Measurements from ENCODE around the gene PRKAG1. TPM values are rescaled to one million over a fixed set of nuclear protein-coding genes. Genes with fewer than 3 reads are reported as not detected.

PRKAG1 gene
- total RNA-seq, 2 donors from 2014 or later, result 63.4 to 70.3 TPM

DNA sequence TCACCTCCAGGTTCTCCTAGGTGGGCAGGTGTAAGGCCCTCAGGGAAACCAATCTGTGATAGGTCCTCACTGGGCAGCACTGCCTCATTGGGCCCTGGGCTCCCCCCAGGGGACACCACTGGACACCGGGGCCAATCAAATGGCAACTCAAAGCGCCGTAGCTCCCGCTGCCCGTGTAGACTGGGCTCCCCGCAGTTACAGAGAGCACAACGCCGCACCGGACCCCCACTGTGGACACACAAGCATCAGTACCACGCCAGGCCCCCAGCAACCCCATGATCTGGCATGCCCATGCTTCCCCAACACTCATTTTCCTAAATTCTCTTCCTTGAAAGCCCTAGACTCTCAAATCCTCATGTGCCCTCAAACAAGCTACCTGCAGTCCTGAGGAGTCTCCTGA is 35.9 kb upstream of the PRKAG1 start:
- no peaks in the 10 kb centered on the region for H3K9me3 Mint-ChIP-seq
- peak overlapping the region in 1 of 2 donors; percentile 90 for H3K27ac Mint-ChIP-seq
- H3K27me3 Mint-ChIP-seq, result no peaks in the 10 kb centered on the region
- no peak for ATAC-seq
- H3K4me1 Mint-ChIP-seq (ENCODE audit: low read depth in 2 of 2), result peaks cover 42 to 67% of the 10 kb centered on the region in 2 donors
- H3K36me3 Mint-ChIP-seq, result peaks cover 16% of the 10 kb centered on the region
- H3K4me3 Mint-ChIP-seq, result no peak overlapping the region
- DNase-seq (ENCODE audit: low spot score), result no peak

- ATAC-seq (no peak), DNase-seq (ENCODE audit: low spot score) (peak; percentile 10)
- Mint-ChIP-seq H3K36me3 (peaks cover 16% of the 10 kb centered on the region), H3K27me3 (no peaks in the 10 kb centered on the region), H3K27ac (no peak overlapping the region), H3K4me3 (no peak overlapping the region), H3K4me1 (ENCODE audit: low read depth in 2 of 2) (peaks cover 42 to 66% of the 10 kb centered on the region in 2 donors), H3K9me3 (no peaks in the 10 kb centered on the region)
These were observed 35.5 kb upstream of the PRKAG1 start for GRCh38 chr12:49054096-49054495.

- Mint-ChIP-seq H3K4me3 (no peak overlapping the region), H3K4me1 (ENCODE audit: low read depth in 2 of 2) (peaks cover 31 to 56% of the 10 kb centered on the region in 2 donors), H3K36me3 (peaks cover 26% of the 10 kb centered on the region), H3K27me3 (no peaks in the 10 kb centered on the region), H3K27ac (no peak overlapping the region), H3K9me3 (no peaks in the 10 kb centered on the region)
- DNase-seq (ENCODE audit: low spot score) (peak; percentile 37), ATAC-seq (no peak)
These were observed 34.1 kb upstream of the PRKAG1 start for GRCh38 chr12:49052451-49053208.

GRCh38 chr12:49051777-49052438 is 33.3 kb upstream of the PRKAG1 start:
- Mint-ChIP-seq H3K9me3 (no peaks in the 10 kb centered on the region), H3K4me1 (ENCODE audit: low read depth in 2 of 2) (peaks cover 24 to 49% of the 10 kb centered on the region in 2 donors), H3K36me3 (peaks cover 26% of the 10 kb centered on the region), H3K27me3 (no peaks in the 10 kb centered on the region), H3K4me3 (no peak overlapping the region), H3K27ac (no peak overlapping the region)
- DNase-seq (ENCODE audit: low spot score) (peak; percentile 51), ATAC-seq (no peak)

GRCh38 chr12:49051373-49051764 is 32.8 kb upstream of the PRKAG1 start:
- ATAC-seq (no peak), DNase-seq (ENCODE audit: low spot score) (peak; percentile 42)
- Mint-ChIP-seq H3K27me3 (no peaks in the 10 kb centered on the region), H3K4me3 (no peak overlapping the region), H3K27ac (no peak overlapping the region), H3K36me3 (peaks cover 26% of the 10 kb centered on the region), H3K9me3 (no peaks in the 10 kb centered on the region), H3K4me1 (ENCODE audit: low read depth in 2 of 2) (peaks cover 19 to 43% of the 10 kb centered on the region in 2 donors)

DNA sequence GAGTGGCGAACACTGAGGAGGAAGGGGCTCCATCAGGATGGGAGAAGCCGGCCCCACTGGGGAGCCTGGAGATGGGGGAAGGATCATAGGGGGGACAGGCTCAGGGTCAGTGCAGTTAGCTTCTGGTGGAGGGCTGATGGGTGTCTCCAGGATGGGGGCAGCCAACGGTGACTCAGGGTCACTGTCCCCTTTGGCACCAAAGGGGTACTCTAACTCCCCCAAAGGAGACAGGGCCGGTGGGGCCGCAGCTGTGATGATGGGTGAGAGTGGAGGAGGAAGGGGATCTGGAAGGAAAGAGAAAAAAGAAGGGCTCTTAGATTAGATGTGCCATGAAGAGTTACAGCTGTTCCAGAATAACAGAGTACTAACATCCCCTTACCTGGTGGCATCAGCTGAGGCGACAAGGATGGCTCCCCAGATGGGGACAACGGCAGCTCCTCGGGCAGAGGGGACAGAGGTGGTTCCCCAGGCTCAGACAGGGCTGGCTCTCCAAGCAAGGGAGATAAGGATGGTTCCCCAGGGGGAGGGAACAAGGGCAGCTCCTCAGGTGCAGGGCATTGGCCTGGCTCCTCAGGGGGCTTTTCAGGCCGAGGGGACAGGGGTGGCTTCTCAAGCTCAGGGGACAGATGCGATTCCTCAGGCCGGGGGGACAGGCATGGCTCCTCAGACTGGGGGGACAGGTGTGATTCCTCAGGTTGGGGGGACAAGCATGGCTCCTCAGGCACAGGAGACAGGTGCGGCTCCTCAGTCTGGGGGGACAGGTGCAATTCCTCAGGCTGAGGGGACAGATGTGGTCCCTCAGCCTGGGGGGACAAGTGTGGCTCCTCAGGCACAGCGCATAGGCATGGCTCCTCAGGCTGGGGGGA is 32.2 kb upstream of the PRKAG1 start:
- Mint-ChIP-seq H3K27me3 (no peaks in the 10 kb centered on the region), H3K4me3 (no peak overlapping the region), H3K9me3 (no peaks in the 10 kb centered on the region), H3K4me1 (ENCODE audit: low read depth in 2 of 2) (peaks cover 12 to 37% of the 10 kb centered on the region in 2 donors), H3K27ac (no peak overlapping the region), H3K36me3 (peaks cover 26% of the 10 kb centered on the region)
- DNase-seq (ENCODE audit: low spot score) (peak; percentile 5), ATAC-seq (no peak)

- DNase-seq (ENCODE audit: low spot score), result no peak
- Mint-ChIP-seq H3K27ac (no peak overlapping the region), H3K4me1 (ENCODE audit: low read depth in 2 of 2) (peaks cover 2 to 26% of the 10 kb centered on the region in 2 donors), H3K27me3 (no peaks in the 10 kb centered on the region), H3K36me3 (peaks cover 22% of the 10 kb centered on the region), H3K9me3 (no peaks in the 10 kb centered on the region), H3K4me3 (no peak overlapping the region)
- no peak for ATAC-seq
These were observed 31.1 kb upstream of the PRKAG1 start for GRCh38 chr12:49049566-49050224.

DNA sequence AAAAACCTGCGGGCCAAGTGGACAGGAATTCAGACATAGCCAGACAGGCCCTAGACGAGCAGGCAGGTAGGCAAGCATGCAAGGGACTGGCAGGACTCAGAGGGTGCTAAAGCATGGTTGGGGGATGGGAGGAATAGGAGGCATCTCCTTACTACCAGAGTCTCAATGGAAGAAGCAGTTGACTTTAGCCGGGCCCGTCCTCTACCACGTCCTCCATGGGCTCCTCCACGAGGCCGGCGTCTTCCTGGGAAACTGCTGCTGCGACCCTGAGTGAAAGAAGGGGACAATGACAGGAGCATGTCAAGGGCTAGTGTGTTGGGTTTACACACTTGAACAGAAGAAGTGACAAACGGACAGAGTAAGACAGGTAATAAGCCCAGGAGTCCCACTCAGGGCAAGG is 30.4 kb upstream of the PRKAG1 start:
- no peak for ATAC-seq
- Mint-ChIP-seq H3K4me3 (no peak overlapping the region), H3K4me1 (ENCODE audit: low read depth in 2 of 2) (peaks cover 0 to 24% of the 10 kb centered on the region in 2 donors), H3K27ac (no peak overlapping the region), H3K9me3 (no peaks in the 10 kb centered on the region), H3K36me3 (peaks cover 23% of the 10 kb centered on the region), H3K27me3 (no peaks in the 10 kb centered on the region)
- DNase-seq (ENCODE audit: low spot score), result no peak

GRCh38 chr12:49046129-49046895 is 27.7 kb upstream of the PRKAG1 start:
- no peak overlapping the region for H3K27ac Mint-ChIP-seq
- peaks cover 0 to 13% of the 10 kb centered on the region in 2 donors for H3K4me1 Mint-ChIP-seq (ENCODE audit: low read depth in 2 of 2)
- H3K27me3 Mint-ChIP-seq, result no peaks in the 10 kb centered on the region
- H3K9me3 Mint-ChIP-seq, result no peaks in the 10 kb centered on the region
- no peak for ATAC-seq
- H3K36me3 Mint-ChIP-seq, result peaks cover 17% of the 10 kb centered on the region
- DNase-seq (ENCODE audit: low spot score), result no peak
- H3K4me3 Mint-ChIP-seq, result no peak overlapping the region

DNA sequence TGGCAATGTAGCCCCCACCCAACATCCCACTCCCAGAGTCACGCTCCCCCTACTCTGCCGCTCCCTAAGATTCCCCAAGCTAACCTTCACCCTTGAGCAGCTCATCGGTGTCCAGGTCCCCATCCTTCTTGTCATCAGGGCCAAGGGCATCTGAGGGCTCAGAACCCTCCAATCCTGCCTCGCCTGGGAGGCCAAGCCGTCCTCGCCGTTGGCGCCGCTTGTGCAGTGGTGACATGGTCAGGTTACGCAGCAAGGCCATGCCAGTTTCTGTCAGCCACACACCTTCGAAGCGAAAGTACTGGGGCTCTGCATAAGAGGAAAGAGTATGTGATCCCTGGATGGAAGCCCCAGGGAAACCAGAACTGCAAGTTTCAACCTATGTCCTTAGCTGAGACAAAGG is 26.1 kb upstream of the PRKAG1 start:
- no peak overlapping the region for H3K4me3 Mint-ChIP-seq
- no peaks in the 10 kb centered on the region for H3K27me3 Mint-ChIP-seq
- no peak for ATAC-seq
- peak overlapping the region in 1 of 2 donors; percentile 12 for H3K27ac Mint-ChIP-seq
- no peaks in the 10 kb centered on the region for H3K9me3 Mint-ChIP-seq
- H3K4me1 Mint-ChIP-seq (ENCODE audit: low read depth in 2 of 2), result peaks cover 0 to 7% of the 10 kb centered on the region in 2 donors
- H3K36me3 Mint-ChIP-seq, result peaks cover 17% of the 10 kb centered on the region
- DNase-seq (ENCODE audit: low spot score), result no peak

- peaks cover 0 to 7% of the 10 kb centered on the region in 2 donors for H3K4me1 Mint-ChIP-seq (ENCODE audit: low read depth in 2 of 2)
- no peaks in the 10 kb centered on the region for H3K9me3 Mint-ChIP-seq
- H3K36me3 Mint-ChIP-seq, result peaks cover 19% of the 10 kb centered on the region
- no peaks in the 10 kb centered on the region for H3K27me3 Mint-ChIP-seq
- ATAC-seq, result peak; percentile 69 to 71
- peak; percentile 74 for DNase-seq (ENCODE audit: low spot score)
- H3K27ac Mint-ChIP-seq, result peak overlapping the region in 1 of 2 donors; percentile 31
- no peak overlapping the region for H3K4me3 Mint-ChIP-seq
These were observed 25.3 kb upstream of the PRKAG1 start for GRCh38 chr12:49043856-49044258.

- Mint-ChIP-seq H3K4me3 (no peak overlapping the region), H3K27me3 (no peaks in the 10 kb centered on the region), H3K4me1 (ENCODE audit: low read depth in 2 of 2) (peaks cover 0 to 7% of the 10 kb centered on the region in 2 donors), H3K27ac (peak overlapping the region in 1 of 2 donors; percentile 31), H3K9me3 (no peaks in the 10 kb centered on the region), H3K36me3 (peaks cover 17% of the 10 kb centered on the region)
- DNase-seq (ENCODE audit: low spot score) (no peak), ATAC-seq (no peak)
These were observed 24.7 kb upstream of the PRKAG1 start for GRCh38 chr12:49043241-49043640.

Measured in natural killer cell treated with Interleukin-12 subunit alpha and Interleukin-12 subunit beta and Interleukin-15 and Interleukin-18, amount 100 ng/mL, for 72 hours (primary cell).